ENCODE results near the gene RAG1.

Gene RAG1

DNA sequence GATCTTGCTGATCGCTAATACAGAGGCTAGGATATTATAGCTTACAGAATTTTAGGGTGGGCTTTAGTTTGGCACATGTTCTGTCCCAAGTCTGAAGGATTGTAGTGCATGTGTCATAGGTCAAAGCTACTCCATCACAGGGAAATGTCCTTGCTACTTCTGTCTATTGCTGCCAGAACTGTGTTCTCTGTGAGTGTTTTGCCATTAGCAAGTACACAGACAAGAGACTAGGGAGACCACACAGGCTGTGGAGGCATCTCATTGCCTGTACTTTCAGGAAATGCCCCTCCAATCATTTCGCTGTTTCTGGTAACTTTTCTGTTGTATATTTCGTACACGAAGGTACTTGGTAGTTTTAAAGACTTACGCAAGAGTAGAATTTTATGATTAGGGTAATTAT, 55.7 kb downstream of the RAG1 start:
- no peak overlapping the region for H3K4me3 ChIP-seq (ENCODE audit: low read depth, low read length)
- TF ChIP-seq, protein P1, sequence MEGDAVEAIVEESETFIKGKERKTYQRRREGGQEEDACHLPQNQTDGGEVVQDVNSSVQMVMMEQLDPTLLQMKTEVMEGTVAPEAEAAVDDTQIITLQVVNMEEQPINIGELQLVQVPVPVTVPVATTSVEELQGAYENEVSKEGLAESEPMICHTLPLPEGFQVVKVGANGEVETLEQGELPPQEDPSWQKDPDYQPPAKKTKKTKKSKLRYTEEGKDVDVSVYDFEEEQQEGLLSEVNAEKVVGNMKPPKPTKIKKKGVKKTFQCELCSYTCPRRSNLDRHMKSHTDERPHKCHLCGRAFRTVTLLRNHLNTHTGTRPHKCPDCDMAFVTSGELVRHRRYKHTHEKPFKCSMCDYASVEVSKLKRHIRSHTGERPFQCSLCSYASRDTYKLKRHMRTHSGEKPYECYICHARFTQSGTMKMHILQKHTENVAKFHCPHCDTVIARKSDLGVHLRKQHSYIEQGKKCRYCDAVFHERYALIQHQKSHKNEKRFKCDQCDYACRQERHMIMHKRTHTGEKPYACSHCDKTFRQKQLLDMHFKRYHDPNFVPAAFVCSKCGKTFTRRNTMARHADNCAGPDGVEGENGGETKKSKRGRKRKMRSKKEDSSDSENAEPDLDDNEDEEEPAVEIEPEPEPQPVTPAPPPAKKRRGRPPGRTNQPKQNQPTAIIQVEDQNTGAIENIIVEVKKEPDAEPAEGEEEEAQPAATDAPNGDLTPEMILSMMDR (IDR thresholded peaks at IDR 0.05; ENCODE audit: low read depth, low read length, missing control alignments) = no peak
- DNase-seq (ENCODE audit: low read depth) = no peak
- in situ Hi-C loops (cut with HindIII; ENCODE audit: low sequenced_read_pairs) = no loop called here

- in situ Hi-C loops (cut with HindIII; ENCODE audit: low sequenced_read_pairs) = no loop called here
- TF ChIP-seq, protein P1 (IDR thresholded peaks at IDR 0.05; ENCODE audit: low read depth, low read length, missing control alignments) = no peak
- no peak overlapping the region for H3K4me3 ChIP-seq (ENCODE audit: low read depth, low read length)
- DNase-seq (ENCODE audit: low read depth) = no peak
These were observed 59.2 kb downstream of the RAG1 start for GRCh38 chr11:36627006-36627405.

DNA sequence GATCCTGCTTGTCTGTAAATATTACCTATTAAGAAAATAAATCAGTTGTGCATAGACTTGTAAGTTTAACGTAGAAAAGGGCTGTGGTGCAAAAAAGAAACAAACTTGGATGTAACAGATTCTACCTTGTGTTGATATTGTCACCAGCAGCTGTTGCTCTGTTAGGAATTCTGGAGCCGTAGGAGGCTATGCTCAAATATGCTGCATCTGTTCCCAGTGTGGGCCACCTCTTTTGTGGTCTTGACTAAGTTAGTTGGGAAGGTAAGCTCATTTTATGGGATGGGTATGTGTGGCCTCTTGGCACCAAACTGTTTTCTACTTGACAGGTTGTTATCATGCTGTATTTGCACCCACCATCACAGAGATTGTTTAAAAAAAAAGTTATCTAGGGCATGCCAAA, 59.7 kb downstream of the RAG1 start:
- no peak for DNase-seq (ENCODE audit: low read depth)
- no peak overlapping the region for H3K4me3 ChIP-seq (ENCODE audit: low read depth, low read length)
- in situ Hi-C loops (cut with HindIII; ENCODE audit: low sequenced_read_pairs) = no loop called here
- TF ChIP-seq, protein P1 (IDR thresholded peaks at IDR 0.05; ENCODE audit: low read depth, low read length, missing control alignments) = no peak

GRCh38 chr11:36628141-36628540, 60.3 kb downstream of the RAG1 start:
- no peak for DNase-seq (ENCODE audit: low read depth)
- TF ChIP-seq, protein P1 (IDR thresholded peaks at IDR 0.05; ENCODE audit: low read depth, low read length, missing control alignments) = no peak
- H3K4me3 ChIP-seq (ENCODE audit: low read depth, low read length) = no peak overlapping the region
- in situ Hi-C loops (cut with HindIII; ENCODE audit: low sequenced_read_pairs) = no loop called here

DNA sequence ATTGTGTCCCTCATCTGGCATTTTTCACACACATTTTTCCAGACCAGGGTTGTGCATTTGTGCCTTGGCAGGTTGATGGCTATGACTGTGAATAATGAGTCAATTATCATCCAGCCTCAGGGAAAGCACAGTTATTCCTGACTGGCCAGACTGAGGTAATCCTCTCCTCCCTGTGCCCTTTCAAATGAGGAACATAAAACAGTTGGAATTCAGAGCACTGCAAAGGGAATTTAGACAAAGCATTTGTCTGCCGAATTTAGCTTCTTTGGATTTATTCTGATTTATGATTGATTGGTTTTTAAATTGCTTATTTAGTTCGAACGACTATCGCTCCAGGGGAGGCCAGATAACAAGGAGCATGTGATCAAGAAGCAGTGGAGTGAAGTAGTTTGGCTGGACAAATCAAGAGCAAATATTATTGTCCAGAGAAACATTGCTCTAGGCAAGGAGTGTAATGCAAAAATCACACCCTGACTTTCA, 61.0 kb downstream of the RAG1 start:
- no peak overlapping the region for H3K4me3 ChIP-seq (ENCODE audit: low read depth, low read length)
- no peak for DNase-seq (ENCODE audit: low read depth)
- TF ChIP-seq, protein P1 (IDR thresholded peaks at IDR 0.05; ENCODE audit: low read depth, low read length, missing control alignments) = no peak
- in situ Hi-C loops (cut with HindIII; ENCODE audit: low sequenced_read_pairs) = no loop called here
